ENCODE measurements around the gene ACSF3.

GRCh38 chr16:89120921-89121351 lies 27.3 kb downstream of the ACSF3 start:
- TF ChIP-seq YY1 (IDR thresholded peaks at IDR 0.05; ENCODE audit: extremely low read depth, insufficient replicate concordance, low read depth, low read length), result no peak
- TF ChIP-seq, protein P1, sequence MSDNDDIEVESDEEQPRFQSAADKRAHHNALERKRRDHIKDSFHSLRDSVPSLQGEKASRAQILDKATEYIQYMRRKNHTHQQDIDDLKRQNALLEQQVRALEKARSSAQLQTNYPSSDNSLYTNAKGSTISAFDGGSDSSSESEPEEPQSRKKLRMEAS (IDR thresholded peaks at IDR 0.05), result no peak
- TF ChIP-seq CTCF (IDR thresholded peaks at IDR 0.05 in 2 of 3, conservative IDR thresholded peaks at IDR 0.05 in 1 of 3; ENCODE audit: borderline replicate concordance in 1 of 3, insufficient read depth in 1 of 3, low read depth in 2 of 3, low read length in 2 of 3), result no peak
- TF ChIP-seq, protein P2, sequence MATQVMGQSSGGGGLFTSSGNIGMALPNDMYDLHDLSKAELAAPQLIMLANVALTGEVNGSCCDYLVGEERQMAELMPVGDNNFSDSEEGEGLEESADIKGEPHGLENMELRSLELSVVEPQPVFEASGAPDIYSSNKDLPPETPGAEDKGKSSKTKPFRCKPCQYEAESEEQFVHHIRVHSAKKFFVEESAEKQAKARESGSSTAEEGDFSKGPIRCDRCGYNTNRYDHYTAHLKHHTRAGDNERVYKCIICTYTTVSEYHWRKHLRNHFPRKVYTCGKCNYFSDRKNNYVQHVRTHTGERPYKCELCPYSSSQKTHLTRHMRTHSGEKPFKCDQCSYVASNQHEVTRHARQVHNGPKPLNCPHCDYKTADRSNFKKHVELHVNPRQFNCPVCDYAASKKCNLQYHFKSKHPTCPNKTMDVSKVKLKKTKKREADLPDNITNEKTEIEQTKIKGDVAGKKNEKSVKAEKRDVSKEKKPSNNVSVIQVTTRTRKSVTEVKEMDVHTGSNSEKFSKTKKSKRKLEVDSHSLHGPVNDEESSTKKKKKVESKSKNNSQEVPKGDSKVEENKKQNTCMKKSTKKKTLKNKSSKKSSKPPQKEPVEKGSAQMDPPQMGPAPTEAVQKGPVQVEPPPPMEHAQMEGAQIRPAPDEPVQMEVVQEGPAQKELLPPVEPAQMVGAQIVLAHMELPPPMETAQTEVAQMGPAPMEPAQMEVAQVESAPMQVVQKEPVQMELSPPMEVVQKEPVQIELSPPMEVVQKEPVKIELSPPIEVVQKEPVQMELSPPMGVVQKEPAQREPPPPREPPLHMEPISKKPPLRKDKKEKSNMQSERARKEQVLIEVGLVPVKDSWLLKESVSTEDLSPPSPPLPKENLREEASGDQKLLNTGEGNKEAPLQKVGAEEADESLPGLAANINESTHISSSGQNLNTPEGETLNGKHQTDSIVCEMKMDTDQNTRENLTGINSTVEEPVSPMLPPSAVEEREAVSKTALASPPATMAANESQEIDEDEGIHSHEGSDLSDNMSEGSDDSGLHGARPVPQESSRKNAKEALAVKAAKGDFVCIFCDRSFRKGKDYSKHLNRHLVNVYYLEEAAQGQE (IDR thresholded peaks at IDR 0.05; ENCODE audit: low read depth), result no peak
- no peak for TF ChIP-seq TCF7L2 (IDR thresholded peaks at IDR 0.05; ENCODE audit: borderline replicate concordance, extremely low read depth, insufficient read depth, insufficient read length)
- no peak for TF ChIP-seq EGR1 (IDR thresholded peaks at IDR 0.05; ENCODE audit: low read depth)
- TF ChIP-seq FOSL1 (IDR thresholded peaks at IDR 0.05; ENCODE audit: low read depth), result no peak
- no peak for TF ChIP-seq POLR2A (IDR thresholded peaks at IDR 0.05; ENCODE audit: borderline replicate concordance, extremely low read depth, insufficient read depth, insufficient read length)
- TF ChIP-seq CBX3 (IDR thresholded peaks at IDR 0.05; ENCODE audit: low read depth), result no peak
- no peak for TF ChIP-seq JUND (IDR thresholded peaks at IDR 0.05)
- TF ChIP-seq POLR2AphosphoS5 (IDR thresholded peaks at IDR 0.05; ENCODE audit: low read depth, low read length), result no peak
- TF ChIP-seq EZH2 (IDR thresholded peaks at IDR 0.05), result no peak
- no peak for TF ChIP-seq RAD21 (IDR thresholded peaks at IDR 0.05; ENCODE audit: low read depth)
- TF ChIP-seq SP1 (IDR thresholded peaks at IDR 0.05; ENCODE audit: low read depth), result no peak
